HG02870 (cell line): ENCODE measurements around the gene ZSCAN31.

Experiments
- ATAC-seq: cut with Tn5 transposase; IDR thresholded peaks from one replicate; pipeline ENCODE4 v1.9.1; 2021; ENCODE audit warnings: mild to moderate bottlenecking, moderate library complexity; ENCODE audit not compliant: unreplicated experiment

The ZSCAN31 gene

GRCh38 chr6:28353981-28354676, 18.2 kb upstream of the ZSCAN31 start:
- ATAC-seq, result no peak

GRCh38 chr6:28353356-28353755, 17.4 kb upstream of the ZSCAN31 start:
- ATAC-seq, result no peak

GRCh38 chr6:28351493-28351925, 15.6 kb upstream of the ZSCAN31 start:
- no peak for ATAC-seq

- ATAC-seq, result no peak
These were observed 15.1 kb upstream of the ZSCAN31 start for GRCh38 chr6:28351087-28351486.

- ATAC-seq, result peak; percentile 96
These were observed 14.2 kb upstream of the ZSCAN31 start, which contains the start of gene ZKSCAN3 for GRCh38 chr6:28349892-28350737. TSS of gene ZKSCAN3 (plus strand) at chr6:28349947. CDS start at chr6:28359587, 9,640 bp downstream.

- peak; percentile 13 for ATAC-seq
These were observed 13.5 kb upstream of the ZSCAN31 start for GRCh38 chr6:28349344-28349891.

- ATAC-seq, result no peak
These were observed 11.2 kb upstream of the ZSCAN31 start for GRCh38 chr6:28347119-28347518.

- ATAC-seq, result no peak
These were observed 9.3 kb upstream of the ZSCAN31 start for GRCh38 chr6:28345201-28345600.

- ATAC-seq, result no peak
These were observed 8.1 kb upstream of the ZSCAN31 start for GRCh38 chr6:28343898-28344677.

- no peak for ATAC-seq
These were observed 4.6 kb upstream of the ZSCAN31 start for GRCh38 chr6:28340310-28341095.

GRCh38 chr6:28337121-28337520, 1.2 kb upstream of the ZSCAN31 start:
- ATAC-seq, result no peak

GRCh38 chr6:28336284-28337120, 554 bp upstream of the ZSCAN31 start:
- ATAC-seq, result peak; percentile 28

GRCh38 chr6:28335040-28335563, 846 bp downstream of the ZSCAN31 start:
- ATAC-seq, result no peak

GRCh38 chr6:28334286-28335039, 1.5 kb downstream of the ZSCAN31 start:
- no peak for ATAC-seq

GRCh38 chr6:28333599-28334018, 2.3 kb downstream of the ZSCAN31 start:
- ATAC-seq, result no peak

GRCh38 chr6:28333047-28333446, 2.9 kb downstream of the ZSCAN31 start:
- no peak for ATAC-seq

- no peak for ATAC-seq
These were observed 5.9 kb downstream of the ZSCAN31 start for GRCh38 chr6:28330041-28330440.

GRCh38 chr6:28326371-28326948, 9.5 kb downstream of the ZSCAN31 start:
- ATAC-seq, result no peak
